RWPE2 (cell line): ENCODE measurements around the gene PKD2.

Source experiments
- ATAC-seq: fragments of 200-7000 bp; cut with Tn5 transposase; 3 replicates; pipeline ENCODE4 v1.9.1; 2021; ENCODE audit warnings: low read depth
- DNase-seq: peaks from one replicate; pipeline ENCODE4 v3.0.0-alpha.2; 2020; ENCODE audit warnings: low spot score
- H3K27ac ChIP-seq: fragments of 450-650 bp; 2 replicates; pipeline ENCODE4 v1.5.1; 2017; ENCODE audit warnings: mild to moderate bottlenecking; ENCODE audit not compliant: poor library complexity, severe bottlenecking
- H3K27me3 ChIP-seq: fragments of 250-450 bp; sonication (Bioruptor Pico); 2 replicates; pipeline ENCODE4 v1.5.1; 2021; ENCODE audit warnings: mild to moderate bottlenecking, moderate library complexity; ENCODE audit not compliant: insufficient read depth, poor library complexity, severe bottlenecking
- H3K36me3 ChIP-seq: fragments of 250-450 bp; sonication (Bioruptor Pico); 2 replicates; pipeline ENCODE4 v1.5.1; 2020; ENCODE audit warnings: low read depth, mild to moderate bottlenecking, moderate library complexity
- H3K4me1 ChIP-seq: fragments of 250-450 bp; sonication (Bioruptor Pico); 2 replicates; pipeline ENCODE4 v1.5.1; 2021; ENCODE audit warnings: mild to moderate bottlenecking, moderate library complexity; ENCODE audit not compliant: insufficient read depth, poor library complexity, severe bottlenecking
- H3K4me3 ChIP-seq: fragments of 250-450 bp; sonication (Bioruptor Pico); 2 replicates; pipeline ENCODE4 v1.5.1; 2021; ENCODE audit warnings: mild to moderate bottlenecking, moderate library complexity; ENCODE audit not compliant: severe bottlenecking
- H3K9me3 ChIP-seq: fragments of 250-450 bp; sonication (Bioruptor Pico); 2 replicates; pipeline ENCODE4 v1.5.1; 2021; ENCODE audit warnings: mild to moderate bottlenecking, moderate library complexity; ENCODE audit not compliant: severe bottlenecking
- CTCF ChIP-seq: fragments of 450-650 bp; IDR thresholded peaks from one replicate; pipeline ENCODE4 v1.5.1; 2017; ENCODE audit warnings: mild to moderate bottlenecking, moderate library complexity; ENCODE audit not compliant: poor library complexity, severe bottlenecking

PKD2 gene

GRCh38 chr4:88059766-88060165, 52.3 kb downstream of the PKD2 start:
- TF ChIP-seq CTCF = no peak
- no peak overlapping the region for H3K27ac ChIP-seq
- H3K27me3 ChIP-seq = no peaks in the 10 kb centered on the region
- no peaks in the 10 kb centered on the region for H3K9me3 ChIP-seq
- ATAC-seq = no peak
- no peak for DNase-seq
- no peak overlapping the region for H3K4me3 ChIP-seq
- H3K36me3 ChIP-seq = peaks cover 43% of the 10 kb centered on the region
- no peaks in the 10 kb centered on the region for H3K4me1 ChIP-seq

- H3K27me3 ChIP-seq = no peaks in the 10 kb centered on the region
- H3K4me3 ChIP-seq = no peak overlapping the region
- no peak overlapping the region for H3K27ac ChIP-seq
- H3K4me1 ChIP-seq = no peaks in the 10 kb centered on the region
- peaks cover 50% of the 10 kb centered on the region for H3K36me3 ChIP-seq
- no peaks in the 10 kb centered on the region for H3K9me3 ChIP-seq
- DNase-seq (no peak), ATAC-seq (no peak)
- no peak for TF ChIP-seq CTCF
These were observed 53.0 kb downstream of the PKD2 start for GRCh38 chr4:88060431-88060830.

- Histone ChIP-seq H3K36me3 (peaks cover 56% of the 10 kb centered on the region), H3K27me3 (no peaks in the 10 kb centered on the region), H3K4me3 (no peak overlapping the region), H3K27ac (no peak overlapping the region), H3K9me3 (no peaks in the 10 kb centered on the region), H3K4me1 (no peaks in the 10 kb centered on the region)
- TF ChIP-seq CTCF = no peak
- ATAC-seq = no peak
- DNase-seq = no peak
These were observed 54.9 kb downstream of the PKD2 start for GRCh38 chr4:88062311-88062710.

GRCh38 chr4:88062843-88063242, 55.4 kb downstream of the PKD2 start:
- ATAC-seq = no peak
- Histone ChIP-seq H3K4me3 (no peak overlapping the region), H3K4me1 (no peaks in the 10 kb centered on the region), H3K27me3 (no peaks in the 10 kb centered on the region), H3K27ac (no peak overlapping the region), H3K9me3 (no peaks in the 10 kb centered on the region), H3K36me3 (peaks cover 57% of the 10 kb centered on the region)
- TF ChIP-seq CTCF = no peak
- DNase-seq = no peak

GRCh38 chr4:88063634-88064296, 56.3 kb downstream of the PKD2 start:
- H3K36me3 ChIP-seq = peaks cover 58% of the 10 kb centered on the region

More at GRCh38 chr4:88063634-88064296, 56.3 kb downstream of the PKD2 start:
- Histone ChIP-seq H3K27ac (no peak overlapping the region), H3K27me3 (no peaks in the 10 kb centered on the region), H3K9me3 (no peaks in the 10 kb centered on the region), H3K4me1 (no peaks in the 10 kb centered on the region), H3K4me3 (no peak overlapping the region)
- no peak for TF ChIP-seq CTCF
- DNase-seq (no peak), ATAC-seq (no peak)
